Mesothelial cell of epicardium (in vitro differentiated cells): Measurements from ENCODE around the gene RAP1GAP. TPM values are rescaled to one million over a fixed set of nuclear protein-coding genes. Genes with fewer than 3 reads are reported as not detected.

Experiments used
- DNase-seq, 2 experiments: peaks; one replicate each; pipeline ENCODE4 v3.0.0; 2021; ENCODE audit warnings: low spot score in 2 of 2; ENCODE audit not compliant: unreplicated experiment in 2 of 2
- H3K27ac Mint-ChIP-seq: 2 replicates; pipeline ENCODE4 v1.8.0; 2021; ENCODE audit warnings: mixed read lengths
- H3K27me3 Mint-ChIP-seq: 2 replicates; pipeline ENCODE4 v1.8.0; 2021; ENCODE audit warnings: low read depth, mixed read lengths
- H3K36me3 Mint-ChIP-seq: 2 replicates; pipeline ENCODE4 v1.8.0; 2021; ENCODE audit warnings: mixed read lengths
- H3K4me1 Mint-ChIP-seq: 2 replicates; pipeline ENCODE4 v1.8.0; 2021; ENCODE audit warnings: mixed read lengths
- H3K4me3 Mint-ChIP-seq: 2 replicates; pipeline ENCODE4 v1.8.0; 2021; ENCODE audit warnings: mild to moderate bottlenecking, moderate library complexity, mixed read lengths
- H3K9me3 Mint-ChIP-seq: 2 replicates; pipeline ENCODE4 v1.8.0; 2021; ENCODE audit warnings: mixed read lengths
- CTCF ChIP-seq: fragments of 200-600 bp; sonication (generic); IDR thresholded peaks from one replicate; pipeline ENCODE4 v1.5.0; 2021; ENCODE audit warnings: antibody characterized with exemption; ENCODE audit not compliant: unreplicated experiment
- total RNA-seq: library from RNA; stranded (reverse); gene quantifications from 3 replicates; pipeline ENCODE4 v1.2.1, GENCODE V29; 2021

Gene RAP1GAP
- total RNA-seq, 1 donor from 2014 or later = 8.0 TPM

DNA sequence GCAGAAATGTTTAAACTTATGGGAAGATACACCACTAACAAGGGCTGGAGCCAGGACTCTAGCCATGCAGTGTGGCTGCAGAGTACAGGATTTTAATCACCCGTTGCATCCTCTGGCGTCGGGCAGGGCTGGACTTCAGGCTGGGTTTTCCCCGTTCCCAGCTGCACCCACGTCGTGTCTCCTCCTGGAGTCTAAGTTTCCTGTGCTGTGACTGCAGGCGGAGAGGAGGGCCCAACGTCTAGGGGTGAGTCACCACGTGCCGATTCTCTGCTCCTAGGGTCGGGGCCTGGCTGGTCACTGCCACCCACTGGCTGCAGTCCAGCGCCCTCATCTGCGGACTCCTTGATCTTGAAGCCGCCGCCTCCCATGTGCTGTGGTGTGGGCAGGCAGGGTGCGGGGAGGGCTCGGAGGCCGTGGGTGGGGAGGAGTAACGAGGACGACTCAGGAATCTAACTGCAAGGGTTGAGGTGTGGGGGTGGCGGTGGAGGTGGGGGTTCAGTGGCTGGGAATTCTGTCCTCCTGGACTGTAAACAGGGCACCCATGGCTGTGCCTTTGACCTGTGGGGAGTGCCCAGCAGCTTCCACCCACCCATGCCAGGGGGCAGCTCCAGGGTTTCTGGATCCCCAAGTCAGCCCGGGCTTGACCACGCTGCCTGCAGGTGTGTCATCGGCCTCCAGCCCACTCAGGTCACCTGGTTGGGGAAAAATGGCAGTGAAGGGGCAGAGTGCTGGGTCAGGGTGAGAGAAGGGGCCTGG is 82.1 kb downstream of the RAP1GAP start:
- peaks cover 53% of the 10 kb centered on the region for H3K27me3 Mint-ChIP-seq
- no peak overlapping the region for H3K4me3 Mint-ChIP-seq
- no peak for TF ChIP-seq CTCF
- H3K4me1 Mint-ChIP-seq = peaks cover 19% of the 10 kb centered on the region
- H3K9me3 Mint-ChIP-seq = no peaks in the 10 kb centered on the region
- H3K27ac Mint-ChIP-seq = no peak overlapping the region
- H3K36me3 Mint-ChIP-seq = no peaks in the 10 kb centered on the region
- no peak for DNase-seq

DNA sequence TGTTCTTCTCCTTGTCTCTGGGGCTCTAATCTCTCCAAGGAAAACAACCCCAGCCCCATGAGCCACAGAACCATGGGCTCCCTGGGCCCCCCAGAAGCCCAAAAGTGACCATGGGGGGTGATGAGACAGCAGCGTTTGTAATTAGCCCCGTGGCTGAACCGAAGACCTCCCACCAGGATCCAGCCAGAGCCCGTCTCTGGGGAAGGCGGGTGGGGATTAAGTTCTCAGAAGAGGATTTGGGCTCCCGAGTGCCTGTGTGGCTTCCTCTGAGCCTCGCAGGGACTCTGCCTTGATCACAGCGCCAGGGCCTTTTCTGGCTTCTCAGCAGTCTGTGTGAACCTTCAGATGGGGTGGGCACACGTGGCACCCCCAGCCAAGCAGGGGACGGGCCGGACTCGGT is 82.9 kb downstream of the RAP1GAP start:
- peaks cover 58% of the 10 kb centered on the region for H3K27me3 Mint-ChIP-seq
- peaks cover 19% of the 10 kb centered on the region for H3K4me1 Mint-ChIP-seq
- DNase-seq = no peak
- no peaks in the 10 kb centered on the region for H3K9me3 Mint-ChIP-seq
- no peaks in the 10 kb centered on the region for H3K36me3 Mint-ChIP-seq
- no peak for TF ChIP-seq CTCF
- H3K27ac Mint-ChIP-seq = no peak overlapping the region
- H3K4me3 Mint-ChIP-seq = no peak overlapping the region

GRCh38 chr1:21585037-21585436 is 84.1 kb downstream of the RAP1GAP start:
- TF ChIP-seq CTCF = no peak
- H3K9me3 Mint-ChIP-seq = no peaks in the 10 kb centered on the region
- H3K4me3 Mint-ChIP-seq = no peak overlapping the region
- H3K4me1 Mint-ChIP-seq = peaks cover 12% of the 10 kb centered on the region
- no peak overlapping the region for H3K27ac Mint-ChIP-seq
- H3K27me3 Mint-ChIP-seq = peaks cover 58% of the 10 kb centered on the region
- DNase-seq = no peak
- H3K36me3 Mint-ChIP-seq = no peaks in the 10 kb centered on the region

DNA sequence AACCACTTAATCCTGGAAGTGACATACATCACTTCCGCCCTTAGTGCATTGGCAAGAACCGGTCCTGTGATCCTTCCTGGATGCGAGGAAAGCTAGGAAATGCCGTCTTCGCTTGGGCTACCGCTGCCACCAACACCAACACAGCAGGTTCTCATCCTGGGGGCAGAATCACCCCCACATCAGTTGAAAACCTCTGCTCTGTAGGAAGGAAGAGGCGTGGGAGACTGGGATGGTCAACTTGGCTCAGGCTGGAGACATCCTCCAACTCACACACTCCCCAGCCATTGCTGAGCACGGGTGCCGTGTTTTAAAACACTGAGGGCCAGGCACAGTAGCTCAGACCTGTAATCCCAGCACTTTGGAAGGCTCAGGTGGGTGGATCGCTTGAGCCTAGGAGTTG is 85.1 kb downstream of the RAP1GAP start:
- Mint-ChIP-seq H3K9me3 (no peaks in the 10 kb centered on the region), H3K36me3 (no peaks in the 10 kb centered on the region), H3K4me1 (peaks cover 12% of the 10 kb centered on the region), H3K4me3 (no peak overlapping the region), H3K27ac (no peak overlapping the region), H3K27me3 (peaks cover 61% of the 10 kb centered on the region)
- no peak for DNase-seq
- no peak for TF ChIP-seq CTCF

DNA sequence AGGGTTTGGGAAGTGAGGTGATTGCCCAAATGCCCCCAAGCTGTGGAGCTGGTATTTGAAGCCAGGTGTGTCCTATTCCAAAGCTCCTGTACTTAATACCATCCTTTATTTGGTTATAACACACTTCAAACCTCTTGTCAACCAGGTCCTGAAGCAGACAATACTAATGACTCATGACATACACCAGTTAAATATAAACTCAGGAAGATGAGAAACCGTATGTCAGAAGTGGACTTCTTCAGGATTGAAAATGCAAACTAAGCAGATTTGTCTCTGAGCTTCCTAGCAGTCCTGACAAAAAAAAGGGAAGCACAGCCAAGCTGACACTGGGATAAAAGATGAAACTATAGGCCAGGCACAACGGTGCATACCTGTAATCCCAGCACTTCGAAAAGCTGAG is 89.4 kb downstream of the RAP1GAP start:
- Mint-ChIP-seq H3K9me3 (no peaks in the 10 kb centered on the region), H3K27me3 (peaks cover 31% of the 10 kb centered on the region), H3K27ac (no peak overlapping the region), H3K4me1 (no peaks in the 10 kb centered on the region), H3K4me3 (no peak overlapping the region), H3K36me3 (no peaks in the 10 kb centered on the region)
- TF ChIP-seq CTCF = no peak
- DNase-seq = no peak
